ENCODE results near the gene VPS13A.

- TF ChIP-seq CTCF (IDR thresholded peaks at IDR 0.05) = no peak
- no peak for TF ChIP-seq ZFX (IDR thresholded peaks at IDR 0.05; ENCODE audit: borderline replicate concordance)
Observed at GRCh38 chr9:77399964-77400363, 222.6 kb downstream of the VPS13A start.
